Tibial nerve (tissue), 4 donors: Measurements from ENCODE around the gene BAMBI.

Experiments used
- EP300 ChIP-seq, 2 donors: sonication (generic); formaldehyde crosslinking; IDR thresholded peaks; one replicate each; pipeline ENCODE4 v1.6.1; 2017; ENCODE audit warnings: antibody characterized with exemption in 2 of 2, mild to moderate bottlenecking in 1 of 2
- POLR2A ChIP-seq, 2 donors: fragments of 450-650 bp; IDR thresholded peaks; one replicate each; pipeline ENCODE4 v1.6.1; 2017; ENCODE audit warnings: antibody characterized with exemption in 2 of 2, mild to moderate bottlenecking in 2 of 2, moderate library complexity in 2 of 2
- TF ChIP-seq, protein P1 (sequence below), 5 experiments: fragments of 200-600 bp in 3 of 5; fragments of 450-650 bp in 2 of 5; sonication (generic) in 3 of 5; IDR thresholded peaks; one replicate each; pipeline ENCODE4 v1.5.1; 2016 to 2019; ENCODE audit warnings: antibody characterized with exemption in 5 of 5, mild to moderate bottlenecking in 3 of 5, moderate library complexity in 2 of 5

DNA sequence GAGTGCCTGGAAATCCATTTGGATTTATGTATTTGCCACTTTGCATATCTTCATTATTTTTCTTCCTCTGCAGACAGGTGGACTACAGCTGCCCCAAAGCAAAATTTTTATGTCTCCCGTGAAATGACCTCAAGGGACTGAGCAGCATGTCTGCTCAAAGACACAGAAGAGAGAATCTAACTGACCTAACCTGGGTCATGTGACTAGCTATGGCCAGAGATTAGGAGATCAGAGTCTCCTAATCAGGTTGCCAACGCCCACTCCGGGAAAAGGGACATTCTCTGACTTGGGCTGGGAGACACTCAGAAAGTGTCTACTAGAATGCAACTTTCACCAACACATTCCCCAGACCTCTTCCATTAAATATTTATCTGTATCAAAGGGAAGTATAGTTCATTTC is 2.5 kb upstream of the BAMBI start:
- TF ChIP-seq, protein P1, sequence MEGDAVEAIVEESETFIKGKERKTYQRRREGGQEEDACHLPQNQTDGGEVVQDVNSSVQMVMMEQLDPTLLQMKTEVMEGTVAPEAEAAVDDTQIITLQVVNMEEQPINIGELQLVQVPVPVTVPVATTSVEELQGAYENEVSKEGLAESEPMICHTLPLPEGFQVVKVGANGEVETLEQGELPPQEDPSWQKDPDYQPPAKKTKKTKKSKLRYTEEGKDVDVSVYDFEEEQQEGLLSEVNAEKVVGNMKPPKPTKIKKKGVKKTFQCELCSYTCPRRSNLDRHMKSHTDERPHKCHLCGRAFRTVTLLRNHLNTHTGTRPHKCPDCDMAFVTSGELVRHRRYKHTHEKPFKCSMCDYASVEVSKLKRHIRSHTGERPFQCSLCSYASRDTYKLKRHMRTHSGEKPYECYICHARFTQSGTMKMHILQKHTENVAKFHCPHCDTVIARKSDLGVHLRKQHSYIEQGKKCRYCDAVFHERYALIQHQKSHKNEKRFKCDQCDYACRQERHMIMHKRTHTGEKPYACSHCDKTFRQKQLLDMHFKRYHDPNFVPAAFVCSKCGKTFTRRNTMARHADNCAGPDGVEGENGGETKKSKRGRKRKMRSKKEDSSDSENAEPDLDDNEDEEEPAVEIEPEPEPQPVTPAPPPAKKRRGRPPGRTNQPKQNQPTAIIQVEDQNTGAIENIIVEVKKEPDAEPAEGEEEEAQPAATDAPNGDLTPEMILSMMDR (IDR thresholded peaks at IDR 0.05) = no peak
- no peak for TF ChIP-seq POLR2A (IDR thresholded peaks at IDR 0.05)
- TF ChIP-seq EP300 (IDR thresholded peaks at IDR 0.05) = no peak
